ENCODE measurements around the gene RBMS3. TPM values are rescaled to one million over a fixed set of nuclear protein-coding genes. Genes with fewer than 3 reads are reported as not detected.

Gene RBMS3
- total and polyA plus RNA-seq, 5 donors from 2014 or later = 5.2 to 18.8 (median 8.5) TPM

DNA sequence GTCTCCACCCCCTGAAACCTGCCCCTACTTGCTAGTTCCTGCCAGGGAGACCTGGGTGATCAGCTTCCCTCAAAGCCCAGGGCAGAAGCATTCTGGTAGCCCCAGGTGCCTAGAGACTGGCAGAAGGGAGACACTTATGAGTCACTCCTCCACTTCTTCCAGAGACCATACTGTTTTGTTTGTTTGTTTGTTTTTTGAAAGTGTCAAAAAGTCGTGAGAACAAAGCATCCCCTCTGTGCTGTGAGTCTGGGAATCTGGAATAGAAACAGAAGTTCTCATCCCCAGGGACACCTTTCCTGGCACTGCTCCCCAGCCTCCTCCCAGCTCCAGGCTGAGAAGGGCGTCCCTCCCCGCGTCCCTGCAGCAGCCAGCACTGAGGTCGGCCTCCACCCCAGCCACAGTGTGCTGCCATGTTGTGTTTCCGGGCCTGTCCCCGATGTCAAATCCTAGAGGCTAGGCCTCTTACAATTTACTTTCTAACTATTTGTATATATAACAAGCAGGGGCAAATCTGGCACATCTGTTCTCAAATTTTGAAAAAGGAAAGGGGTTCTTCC is 573.0 kb downstream of the RBMS3 start:
- no peak overlapping the region for H3K27ac ChIP-seq (ENCODE audit: insufficient read depth, low read length, poor library complexity, severe bottlenecking)
- Mint-ChIP-seq H3K27ac (no peak overlapping the region), H3K4me3 (peak overlapping the region in 1 of 4 donors; percentile 51), H3K9me3 (peaks cover 0 to 14% (median 1%) of the 10 kb centered on the region in 7 donors), H3K36me3 (peaks cover 9% of the 10 kb centered on the region), H3K4me1 (no peaks in the 10 kb centered on the region), H3K27me3 (no peaks in the 10 kb centered on the region)
- no peaks in the 10 kb centered on the region for H3K4me1 ChIP-seq (ENCODE audit: control insufficient read depth, insufficient read depth, low read length, poor library complexity, severe bottlenecking)
- H3K27me3 ChIP-seq (ENCODE audit: control insufficient read depth, insufficient read depth, low read length) = no peaks in the 10 kb centered on the region
- DNase-seq (no peak), ATAC-seq (ENCODE audit: low read depth in 2 of 2) (peak in 1 of 2 donors; percentile 16)
- H3K4me3 ChIP-seq (ENCODE audit: low read depth, low read length) = no peak overlapping the region
- peaks cover 0 to 2% of the 10 kb centered on the region in 2 experiments for H3K9me3 ChIP-seq (ENCODE audit: control insufficient read depth in 2 of 2, low read length in 2 of 2)
- H3K36me3 ChIP-seq (ENCODE audit: control insufficient read depth, insufficient read depth, low read length) = no peaks in the 10 kb centered on the region

DNA sequence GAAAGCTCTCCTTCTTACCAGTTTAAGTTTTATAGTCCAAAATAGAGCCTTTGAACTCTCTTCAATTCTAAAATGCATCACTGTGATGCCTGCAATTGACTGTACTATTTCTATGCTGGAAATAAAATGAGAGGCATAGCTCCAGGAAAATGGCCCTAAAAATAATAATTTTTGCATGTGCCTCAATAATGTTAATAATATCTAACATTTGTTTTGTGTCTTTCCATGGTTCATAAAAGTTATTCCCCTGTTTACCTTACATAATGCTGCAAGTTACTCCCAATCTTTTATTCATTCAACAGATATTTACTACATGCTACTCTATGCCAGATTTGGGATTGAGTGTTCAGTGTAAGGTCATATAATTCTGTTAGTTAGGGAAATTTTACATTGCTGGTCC is 574.0 kb downstream of the RBMS3 start:
- Mint-ChIP-seq H3K27ac (no peak overlapping the region), H3K36me3 (peaks cover 6% of the 10 kb centered on the region), H3K4me1 (no peaks in the 10 kb centered on the region), H3K9me3 (peaks cover 0 to 11% (median 1%) of the 10 kb centered on the region in 7 donors), H3K4me3 (no peak overlapping the region), H3K27me3 (no peaks in the 10 kb centered on the region)
- H3K9me3 ChIP-seq (ENCODE audit: control insufficient read depth in 2 of 2, low read length in 2 of 2) = peaks cover 0 to 2% of the 10 kb centered on the region in 2 experiments
- ATAC-seq (ENCODE audit: low read depth in 2 of 2) (no peak), DNase-seq (no peak)
- no peaks in the 10 kb centered on the region for H3K36me3 ChIP-seq (ENCODE audit: control insufficient read depth, insufficient read depth, low read length)
- H3K27me3 ChIP-seq (ENCODE audit: control insufficient read depth, insufficient read depth, low read length) = no peaks in the 10 kb centered on the region
- no peak overlapping the region for H3K27ac ChIP-seq (ENCODE audit: insufficient read depth, low read length, poor library complexity, severe bottlenecking)
- H3K4me1 ChIP-seq (ENCODE audit: control insufficient read depth, insufficient read depth, low read length, poor library complexity, severe bottlenecking) = no peaks in the 10 kb centered on the region
- H3K4me3 ChIP-seq (ENCODE audit: low read depth, low read length) = no peak overlapping the region

DNA sequence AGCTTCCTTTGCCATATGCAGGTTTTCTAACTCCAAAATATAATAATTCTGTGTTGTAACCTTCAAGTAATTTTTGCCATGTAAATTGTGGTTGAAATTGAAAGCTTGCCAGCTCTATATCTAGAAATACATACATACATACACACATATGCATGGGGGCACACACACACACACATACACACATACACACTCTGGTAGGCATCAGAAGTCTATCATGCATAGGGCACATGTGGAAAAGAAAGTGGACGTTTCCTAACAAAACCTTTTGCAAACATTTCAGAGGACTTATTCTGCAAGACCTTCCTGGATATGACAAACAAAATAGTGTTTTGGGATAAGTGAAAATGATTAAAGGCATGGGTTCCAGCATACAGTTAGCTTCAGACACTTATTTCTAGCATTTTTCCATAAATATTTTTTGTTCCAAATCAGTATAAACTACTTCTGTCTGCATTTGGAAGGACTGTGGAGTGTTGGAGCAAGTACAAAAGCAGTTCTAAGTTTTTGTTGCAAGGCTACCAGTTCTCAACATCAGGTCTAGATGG is 578.9 kb downstream of the RBMS3 start:
- Histone ChIP-seq H3K4me1 (ENCODE audit: control insufficient read depth, insufficient read depth, low read length, poor library complexity, severe bottlenecking) (no peaks in the 10 kb centered on the region), H3K9me3 (ENCODE audit: control insufficient read depth in 2 of 2, low read length in 2 of 2) (no peaks in the 10 kb centered on the region), H3K36me3 (ENCODE audit: control insufficient read depth, insufficient read depth, low read length) (no peaks in the 10 kb centered on the region), H3K27me3 (ENCODE audit: control insufficient read depth, insufficient read depth, low read length) (no peaks in the 10 kb centered on the region), H3K4me3 (ENCODE audit: low read depth, low read length) (no peak overlapping the region), H3K27ac (ENCODE audit: insufficient read depth, low read length, poor library complexity, severe bottlenecking) (no peak overlapping the region)
- Mint-ChIP-seq H3K27me3 (no peaks in the 10 kb centered on the region), H3K9me3 (peaks cover 0 to 2% (median 0%) of the 10 kb centered on the region in 7 donors), H3K27ac (peak overlapping the region in 1 of 3 donors; percentile 74), H3K4me1 (no peaks in the 10 kb centered on the region), H3K4me3 (no peak overlapping the region), H3K36me3 (no peaks in the 10 kb centered on the region)
- no peak for DNase-seq
- ATAC-seq (ENCODE audit: low read depth in 2 of 2) = no peak

DNA sequence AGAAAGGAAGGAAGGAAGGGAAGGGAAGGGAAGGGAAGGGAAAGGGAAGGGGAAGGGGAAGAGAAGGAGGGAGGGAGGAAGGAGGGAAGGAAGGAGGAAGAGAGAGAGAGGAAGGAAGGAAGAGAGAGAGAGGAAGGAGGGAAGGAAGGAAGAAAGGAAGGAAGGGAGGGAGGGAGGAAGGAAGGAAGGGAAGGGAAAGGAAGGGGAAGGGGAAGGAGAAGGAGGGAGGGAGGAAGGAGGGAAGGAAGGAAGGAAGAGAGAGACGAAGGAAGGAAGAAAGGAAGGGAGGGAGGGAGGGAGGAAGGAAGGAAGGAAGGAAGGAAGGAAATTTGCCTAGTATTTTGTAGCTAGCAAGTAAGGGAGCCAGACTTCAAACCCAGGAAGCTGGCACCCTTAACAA is 583.9 kb downstream of the RBMS3 start:
- Mint-ChIP-seq H3K9me3 (no peaks in the 10 kb centered on the region), H3K27me3 (no peaks in the 10 kb centered on the region), H3K4me3 (no peak overlapping the region), H3K36me3 (peaks cover 5% of the 10 kb centered on the region), H3K27ac (no peak overlapping the region), H3K4me1 (no peaks in the 10 kb centered on the region)
- H3K27me3 ChIP-seq (ENCODE audit: control insufficient read depth, insufficient read depth, low read length) = no peaks in the 10 kb centered on the region
- no peaks in the 10 kb centered on the region for H3K4me1 ChIP-seq (ENCODE audit: control insufficient read depth, insufficient read depth, low read length, poor library complexity, severe bottlenecking)
- H3K27ac ChIP-seq (ENCODE audit: insufficient read depth, low read length, poor library complexity, severe bottlenecking) = no peak overlapping the region
- no peak for DNase-seq
- no peak for ATAC-seq (ENCODE audit: low read depth in 2 of 2)
- no peak overlapping the region for H3K4me3 ChIP-seq (ENCODE audit: low read depth, low read length)
- H3K9me3 ChIP-seq (ENCODE audit: control insufficient read depth in 2 of 2, low read length in 2 of 2) = no peaks in the 10 kb centered on the region
- no peaks in the 10 kb centered on the region for H3K36me3 ChIP-seq (ENCODE audit: control insufficient read depth, insufficient read depth, low read length)

DNA sequence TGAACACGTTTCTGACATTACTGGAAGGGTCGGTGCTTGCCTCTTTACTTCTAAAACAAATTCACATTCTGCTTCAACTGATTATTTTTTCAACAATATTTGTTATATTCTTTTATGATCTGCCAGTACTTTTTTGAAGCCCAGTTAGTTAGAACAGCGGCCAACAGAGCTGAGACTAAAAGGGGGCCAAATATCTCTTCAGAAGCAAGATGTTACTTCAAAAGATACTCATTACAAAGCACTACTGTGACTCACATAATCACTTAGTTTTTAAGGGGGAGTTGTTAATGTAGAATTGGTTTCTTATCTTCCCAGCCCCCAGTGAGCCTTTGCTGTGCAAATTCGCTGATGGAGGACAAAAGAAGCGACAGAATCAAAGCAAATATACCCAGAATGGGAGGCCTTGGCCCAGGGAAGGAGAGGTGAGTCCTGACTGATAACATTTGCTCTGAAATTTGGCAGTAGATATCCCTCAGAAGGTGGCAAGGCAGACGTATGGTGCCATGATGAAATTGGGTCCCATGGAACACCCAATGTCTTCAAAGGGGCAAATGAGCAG is 587.8 kb downstream of the RBMS3 start:
- H3K4me1 Mint-ChIP-seq = no peaks in the 10 kb centered on the region

DNA sequence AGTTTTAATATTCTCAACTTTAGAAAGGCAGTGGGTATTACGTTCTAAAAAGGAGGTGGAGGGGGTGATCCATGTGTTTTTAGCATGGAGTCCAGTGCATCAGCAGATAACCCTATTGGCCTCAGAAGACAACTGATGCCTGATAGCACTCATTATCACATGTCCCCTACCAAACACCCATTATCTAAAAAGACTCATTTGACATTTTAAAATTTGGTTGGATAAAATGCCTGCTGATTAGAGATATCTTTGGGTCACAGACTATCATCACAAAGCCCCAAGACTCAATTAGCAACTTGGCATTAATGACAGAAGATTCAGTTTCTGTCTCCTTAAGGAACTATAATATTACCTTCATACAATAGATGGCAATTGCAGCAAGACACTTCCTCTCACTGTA is 589.3 kb downstream of the RBMS3 start:
- no peaks in the 10 kb centered on the region for H3K27me3 Mint-ChIP-seq
- peaks cover 0 to 8% (median 0%) of the 10 kb centered on the region in 7 donors for H3K9me3 Mint-ChIP-seq
- no peak overlapping the region for H3K27ac ChIP-seq (ENCODE audit: insufficient read depth, low read length, poor library complexity, severe bottlenecking)
- no peaks in the 10 kb centered on the region for H3K9me3 ChIP-seq (ENCODE audit: control insufficient read depth in 2 of 2, low read length in 2 of 2)
- no peak overlapping the region for H3K27ac Mint-ChIP-seq
- H3K4me3 Mint-ChIP-seq = no peak overlapping the region
- H3K27me3 ChIP-seq (ENCODE audit: control insufficient read depth, insufficient read depth, low read length) = no peaks in the 10 kb centered on the region
- no peak for ATAC-seq (ENCODE audit: low read depth in 2 of 2)
- DNase-seq = no peak
- H3K4me3 ChIP-seq (ENCODE audit: low read depth, low read length) = no peak overlapping the region
- no peaks in the 10 kb centered on the region for H3K4me1 ChIP-seq (ENCODE audit: control insufficient read depth, insufficient read depth, low read length, poor library complexity, severe bottlenecking)
- peaks cover 8% of the 10 kb centered on the region for H3K36me3 Mint-ChIP-seq
- H3K36me3 ChIP-seq (ENCODE audit: control insufficient read depth, insufficient read depth, low read length) = no peaks in the 10 kb centered on the region
- no peaks in the 10 kb centered on the region for H3K4me1 Mint-ChIP-seq

More for the DNA sequence above, 587.8 kb downstream of the RBMS3 start:
- Mint-ChIP-seq H3K9me3 (peaks cover 0 to 1% (median 0%) of the 10 kb centered on the region in 7 donors), H3K36me3 (peaks cover 8% of the 10 kb centered on the region), H3K4me3 (no peak overlapping the region), H3K27ac (no peak overlapping the region), H3K27me3 (no peaks in the 10 kb centered on the region)
- Histone ChIP-seq H3K27me3 (ENCODE audit: control insufficient read depth, insufficient read depth, low read length) (no peaks in the 10 kb centered on the region), H3K9me3 (ENCODE audit: control insufficient read depth in 2 of 2, low read length in 2 of 2) (no peaks in the 10 kb centered on the region), H3K4me3 (ENCODE audit: low read depth, low read length) (no peak overlapping the region), H3K4me1 (ENCODE audit: control insufficient read depth, insufficient read depth, low read length, poor library complexity, severe bottlenecking) (no peaks in the 10 kb centered on the region), H3K36me3 (ENCODE audit: control insufficient read depth, insufficient read depth, low read length) (no peaks in the 10 kb centered on the region), H3K27ac (ENCODE audit: insufficient read depth, low read length, poor library complexity, severe bottlenecking) (no peak overlapping the region)
- no peak for ATAC-seq (ENCODE audit: low read depth in 2 of 2)
- no peak for DNase-seq

DNA sequence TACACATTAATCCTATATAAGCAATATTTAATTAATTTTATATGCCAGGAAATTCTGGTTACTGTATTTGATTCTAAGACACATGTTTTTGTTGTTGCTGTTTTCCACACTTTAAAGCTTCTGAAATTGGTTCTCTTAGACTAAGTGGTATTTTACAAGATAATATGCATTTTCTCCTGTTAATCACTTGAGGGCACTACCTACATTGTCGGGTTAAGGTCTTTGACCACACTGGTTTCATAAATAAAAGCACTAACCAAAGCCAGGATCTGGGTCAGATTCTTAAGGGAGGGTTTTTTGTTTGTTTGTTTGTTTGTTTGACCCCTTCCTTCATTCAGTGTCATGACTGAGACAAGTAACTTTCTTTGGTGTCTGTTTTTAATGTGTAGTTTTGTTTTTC is 590.2 kb downstream of the RBMS3 start:
- ATAC-seq (ENCODE audit: low read depth in 2 of 2) (no peak), DNase-seq (no peak)
- Mint-ChIP-seq H3K27me3 (no peaks in the 10 kb centered on the region), H3K9me3 (peaks cover 0 to 8% (median 0%) of the 10 kb centered on the region in 7 donors), H3K4me3 (no peak overlapping the region), H3K27ac (no peak overlapping the region), H3K36me3 (peaks cover 8% of the 10 kb centered on the region), H3K4me1 (no peaks in the 10 kb centered on the region)
- Histone ChIP-seq H3K4me1 (ENCODE audit: control insufficient read depth, insufficient read depth, low read length, poor library complexity, severe bottlenecking) (no peaks in the 10 kb centered on the region), H3K9me3 (ENCODE audit: control insufficient read depth in 2 of 2, low read length in 2 of 2) (no peaks in the 10 kb centered on the region), H3K36me3 (ENCODE audit: control insufficient read depth, insufficient read depth, low read length) (no peaks in the 10 kb centered on the region), H3K27me3 (ENCODE audit: control insufficient read depth, insufficient read depth, low read length) (no peaks in the 10 kb centered on the region), H3K27ac (ENCODE audit: insufficient read depth, low read length, poor library complexity, severe bottlenecking) (no peak overlapping the region), H3K4me3 (ENCODE audit: low read depth, low read length) (no peak overlapping the region)

DNA sequence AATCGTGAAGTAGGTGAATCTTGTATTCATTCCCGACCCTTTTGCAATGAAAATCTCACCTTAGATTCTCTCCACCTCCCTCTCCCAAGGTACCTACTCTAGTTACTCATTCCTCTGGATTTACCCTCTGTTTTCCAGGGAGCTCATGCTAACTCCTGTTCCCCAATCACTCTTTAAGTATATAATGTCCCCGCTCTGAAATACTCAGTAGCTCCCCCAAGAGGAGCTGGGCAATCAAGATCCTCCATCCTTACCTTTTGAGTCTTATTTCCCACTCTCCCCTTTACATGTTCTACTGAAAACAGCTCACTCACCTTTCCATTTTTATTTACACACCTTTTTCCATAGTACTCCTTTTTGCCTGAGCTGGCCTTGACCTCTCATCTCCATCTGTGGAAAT is 599.9 kb downstream of the RBMS3 start:
- Histone ChIP-seq H3K4me1 (ENCODE audit: control insufficient read depth, insufficient read depth, low read length, poor library complexity, severe bottlenecking) (no peaks in the 10 kb centered on the region), H3K4me3 (ENCODE audit: low read depth, low read length) (no peak overlapping the region), H3K27me3 (ENCODE audit: control insufficient read depth, insufficient read depth, low read length) (no peaks in the 10 kb centered on the region), H3K36me3 (ENCODE audit: control insufficient read depth, insufficient read depth, low read length) (no peaks in the 10 kb centered on the region), H3K9me3 (ENCODE audit: control insufficient read depth in 2 of 2, low read length in 2 of 2) (no peaks in the 10 kb centered on the region), H3K27ac (ENCODE audit: insufficient read depth, low read length, poor library complexity, severe bottlenecking) (no peak overlapping the region)
- peaks cover 0 to 4% (median 0%) of the 10 kb centered on the region in 7 donors for H3K9me3 Mint-ChIP-seq
- no peaks in the 10 kb centered on the region for H3K27me3 Mint-ChIP-seq
- peaks cover 0 to 2% (median 0%) of the 10 kb centered on the region in 4 donors for H3K4me1 Mint-ChIP-seq
- no peak overlapping the region for H3K27ac Mint-ChIP-seq
- ATAC-seq (ENCODE audit: low read depth in 2 of 2) (no peak), DNase-seq (no peak)
- H3K4me3 Mint-ChIP-seq = no peak overlapping the region
- H3K36me3 Mint-ChIP-seq = peaks cover 5% of the 10 kb centered on the region

Data from CD4-positive, CD25-positive, alpha-beta regulatory T cell (primary cell).